Liver (tissue), 9 donors: Measurements from ENCODE around the gene POLE2. TPM values are rescaled to one million over a fixed set of nuclear protein-coding genes. Genes with fewer than 3 reads are reported as not detected.

Source experiments
- DNase-seq: peaks from one replicate; pipeline ENCODE4 v3.0.0-alpha.2; 2017; ENCODE audit warnings: low spot score
- H3K27ac ChIP-seq, 2 donors: one replicate each; pipeline ENCODE4 v1.7.0; 2013; ENCODE audit warnings: inconsistent platforms in 2 of 2, low read length in 2 of 2, control low read depth in 1 of 2, low read depth in 1 of 2, mild to moderate bottlenecking in 1 of 2
- H3K27me3 ChIP-seq, 4 donors: one replicate each; pipeline versions ENCODE4 v1.6.1 to v1.7.0; 2013; ENCODE audit warnings: low read length in 3 of 4, inconsistent platforms in 1 of 4, mild to moderate bottlenecking in 1 of 4, moderate library complexity in 1 of 4; ENCODE audit not compliant: control insufficient read depth in 4 of 4, insufficient read depth in 4 of 4
- H3K36me3 ChIP-seq, 4 donors: one replicate each; pipeline versions ENCODE4 v1.6.1 to v1.7.0; 2013; ENCODE audit warnings: low read length in 3 of 4, mild to moderate bottlenecking in 3 of 4, low read depth in 1 of 4, moderate library complexity in 1 of 4; ENCODE audit not compliant: control insufficient read depth in 4 of 4, insufficient read depth in 3 of 4
- H3K4me1 ChIP-seq, 4 donors: one replicate each; pipeline versions ENCODE4 v1.6.1 to v1.7.0; 2013; ENCODE audit warnings: low read length in 3 of 4, mild to moderate bottlenecking in 3 of 4, moderate library complexity in 1 of 4; ENCODE audit not compliant: control insufficient read depth in 4 of 4, insufficient read depth in 4 of 4
- H3K4me3 ChIP-seq, 3 donors: one replicate each; pipeline versions ENCODE4 v1.6.1 to v1.7.0; 2013; ENCODE audit warnings: low read length in 3 of 3, control low read depth in 1 of 3, low read depth in 1 of 3, mild to moderate bottlenecking in 1 of 3
- H3K9ac ChIP-seq, 2 donors: one replicate each; pipeline ENCODE4 v1.7.0; 2013; ENCODE audit warnings: low read length in 2 of 2, mild to moderate bottlenecking in 2 of 2, moderate library complexity in 2 of 2, control low read depth in 1 of 2, low read depth in 1 of 2
- H3K9me3 ChIP-seq, 4 donors: one replicate each; pipeline versions ENCODE4 v1.6.1 to v1.7.0; 2013; ENCODE audit warnings: low read length in 3 of 4; ENCODE audit not compliant: control insufficient read depth in 4 of 4
- ATF3 ChIP-seq: IDR thresholded peaks from 2 replicates; pipeline ENCODE4 v1.6.1; 2016; ENCODE audit warnings: antibody characterized with exemption
- CTCF ChIP-seq: fragments of 150-350 bp; IDR thresholded peaks from 2 replicates; pipeline ENCODE4 v1.5.1; 2017; ENCODE audit warnings: improper control_type of control experiment, low read depth, low read length; ENCODE audit not compliant: missing input control
- EGR1 ChIP-seq, 2 donors: IDR thresholded peaks; 2 replicates each; pipeline ENCODE4 v1.6.1; 2016 to 2018; ENCODE audit warnings: antibody characterized with exemption in 2 of 2, low read depth in 2 of 2
- FOXA1 ChIP-seq: IDR thresholded peaks from 2 replicates; pipeline ENCODE4 v1.6.1; 2016; ENCODE audit warnings: antibody characterized with exemption
- FOXA2 ChIP-seq: IDR thresholded peaks from 2 replicates; pipeline ENCODE4 v1.6.1; 2016; ENCODE audit warnings: antibody characterized with exemption
- GABPA ChIP-seq, 2 donors: IDR thresholded peaks in 1 of 2; conservative IDR thresholded peaks in 1 of 2; 2 replicates each; pipeline ENCODE4 v1.6.1; 2016; ENCODE audit warnings: antibody characterized with exemption in 2 of 2, mild to moderate bottlenecking in 1 of 2, moderate library complexity in 1 of 2
- HNF4A ChIP-seq, 2 donors: conservative IDR thresholded peaks; 2 replicates each; pipeline ENCODE4 v1.6.1; 2016; ENCODE audit warnings: antibody characterized with exemption in 2 of 2, mild to moderate bottlenecking in 2 of 2
- HNF4G ChIP-seq: IDR thresholded peaks from 2 replicates; pipeline ENCODE4 v1.6.1; 2016; ENCODE audit warnings: antibody characterized with exemption
- JUND ChIP-seq, 2 donors: IDR thresholded peaks; 2 replicates each; pipeline ENCODE4 v1.6.1; 2016; ENCODE audit warnings: antibody characterized with exemption in 2 of 2
- MAX ChIP-seq: IDR thresholded peaks from 2 replicates; pipeline ENCODE4 v1.6.1; 2016; ENCODE audit warnings: antibody characterized with exemption
- NR2F2 ChIP-seq: IDR thresholded peaks from 2 replicates; pipeline ENCODE4 v1.6.1; 2016; ENCODE audit warnings: antibody characterized with exemption
- RAD21 ChIP-seq, 2 donors: IDR thresholded peaks; 2 replicates each; pipeline ENCODE4 v1.6.1; 2016; ENCODE audit warnings: antibody characterized with exemption in 2 of 2, mild to moderate bottlenecking in 2 of 2
- REST ChIP-seq: IDR thresholded peaks from 2 replicates; pipeline ENCODE4 v1.6.1; 2016; ENCODE audit warnings: antibody characterized with exemption, mild to moderate bottlenecking
- RXRA ChIP-seq, 2 donors: IDR thresholded peaks; 2 replicates each; pipeline ENCODE4 v1.6.1; 2017 to 2018; ENCODE audit warnings: antibody characterized with exemption in 2 of 2, mild to moderate bottlenecking in 1 of 2
- SP1 ChIP-seq: IDR thresholded peaks from 2 replicates; pipeline ENCODE4 v1.6.1; 2018; ENCODE audit warnings: antibody characterized with exemption, mild to moderate bottlenecking
- TAF1 ChIP-seq: conservative IDR thresholded peaks from 2 replicates; pipeline ENCODE4 v1.6.1; 2016; ENCODE audit warnings: antibody characterized with exemption, mild to moderate bottlenecking
- YY1 ChIP-seq: IDR thresholded peaks from 2 replicates; pipeline ENCODE4 v1.6.1; 2016; ENCODE audit warnings: antibody characterized with exemption, mild to moderate bottlenecking
- ZBTB33 ChIP-seq: IDR thresholded peaks from 2 replicates; pipeline ENCODE4 v1.6.1; 2016; ENCODE audit warnings: antibody characterized with exemption
- WGBS: extraction: QIAGEN DNeasy Blood & Tissue Kit; methylation state at CpG from one replicate; pipeline ENCODE4 v1.1.7; 2013; 5-methylcytosine and 5-hydroxymethylcytosine counted together
- polyA plus RNA-seq, 2 donors: library from polyadenylated mRNA; stranded (reverse) in 1 of 2; unstranded in 1 of 2; fragments of 200-250 nt in 1 of 2; fragments of >200 nt in 1 of 2; fragmentation: Nextera tagmentation in 1 of 2; extraction: Ambion mirVana in 1 of 2; gene quantifications; one replicate each; pipeline versions ENCODE4 v1.2.1 to v1.2.3, GENCODE V29; 2013 to 2015
- total RNA-seq, 2 donors: library from RNA; depleted of rRNA; stranded (reverse); fragments of >200 nt; gene quantifications; one replicate each; pipeline ENCODE4 v1.2.3, GENCODE V29; 2014
- donor health status: healthy.
- donor health status: healthy.
- donor health status: healthy.
- donor health status: healthy.
- donor health status: healthy.

The POLE2 gene
- total and polyA plus RNA-seq, 4 donors = 1.3 to 16.5 (median 1.7) TPM

- Histone ChIP-seq H3K27ac (peak within 1 kb of the TSS; percentile 93 to 97), H3K36me3 (no peaks in the 10 kb centered on the region), H3K27me3 (no peaks in the 10 kb centered on the region), H3K9ac (peak within 1 kb of the TSS; percentile 65 to 83), H3K4me1 (peaks cover 0 to 20% (median 7%) of the 10 kb centered on the region in 4 donors), H3K9me3 (no peaks in the 10 kb centered on the region), H3K4me3 (peak within 1 kb of the TSS; percentile 69 to 93 (median 87))
- peak; percentile 74 for DNase-seq
- TF ChIP-seq ZBTB33 (no peak), HNF4A (conservative IDR thresholded peaks at IDR 0.05) (no peak), FOXA1 (no peak), GABPA (IDR thresholded peaks at IDR 0.05 in 1 of 2, conservative IDR thresholded peaks at IDR 0.05 in 1 of 2) (no peak), REST (peak; percentile 9), HNF4G (no peak), MAX (no peak), FOXA2 (no peak), YY1 (peak; percentile 12), EGR1 (IDR thresholded peaks at IDR 0.05; ENCODE audit: low read depth in 2 of 2) (no peak), JUND (IDR thresholded peaks at IDR 0.05) (no peak), CTCF (no peak), TAF1 (peak; percentile 38), SP1 (peak; percentile 21), RXRA (IDR thresholded peaks at IDR 0.05) (peak; percentile 11 to 18), NR2F2 (no peak), ATF3 (no peak), RAD21 (IDR thresholded peaks at IDR 0.05) (peak in 1 of 2 donors; percentile 10)
- under 1% methylated on average over 88 of the region's 88 CpGs for WGBS
Measured at GRCh38 chr14:49692811-49693734, 5.1 kb upstream of the POLE2 start, which contains the start of gene KLHDC1. Gene KLHDC1, plus strand, starts transcription at chr14:49693120. Its CDS starts 75 bp downstream, at chr14:49693195.
